Astrocyte (in vitro differentiated cells and primary cell): ENCODE data around the gene SERPINH1. TPM values are rescaled to one million over a fixed set of nuclear protein-coding genes. Genes with fewer than 3 reads are reported as not detected.

Experiments
- DNase-seq: peaks from one replicate; pipeline ENCODE4 v3.0.0-alpha.2; 2010; ENCODE audit warnings: low read depth
- FAIRE-seq: peaks from 2 replicates; lab custom pipeline; 2011; peaks lifted over from hg19 to GRCh38; lab: Jason Lieb, UNC
- H2AFZ ChIP-seq: 2 replicates; pipeline ENCODE4 v1.6.0; 2012; ENCODE audit warnings: low read depth, low read length, inconsistent platforms
- H3K27ac ChIP-seq: 2 replicates; pipeline ENCODE4 v1.5.1; 2011; ENCODE audit warnings: low read depth, low read length, inconsistent platforms
- H3K27me3 ChIP-seq: 2 replicates; pipeline ENCODE4 v1.6.0; 2011; ENCODE audit warnings: low read length, inconsistent platforms; ENCODE audit not compliant: insufficient read depth
- H3K36me3 ChIP-seq: 2 replicates; pipeline ENCODE4 v1.5.1; 2011; ENCODE audit warnings: low read length, inconsistent platforms; ENCODE audit not compliant: insufficient read depth
- H3K4me1 ChIP-seq: 2 replicates; pipeline ENCODE4 v1.5.1; 2011; ENCODE audit warnings: low read length, inconsistent platforms; ENCODE audit not compliant: insufficient read depth
- H3K4me2 ChIP-seq: 2 replicates; pipeline ENCODE4 v1.6.0; 2012; ENCODE audit warnings: low read length, inconsistent platforms
- H3K4me3 ChIP-seq: 2 replicates; pipeline ENCODE4 v1.5.1; 2011; ENCODE audit warnings: low read depth, mild to moderate bottlenecking, low read length, inconsistent platforms; ENCODE audit not compliant: insufficient read depth
- H3K79me2 ChIP-seq: 2 replicates; pipeline ENCODE4 v1.6.0; 2012; ENCODE audit warnings: mild to moderate bottlenecking, low read length, inconsistent platforms; ENCODE audit not compliant: insufficient read depth
- H3K9ac ChIP-seq: 2 replicates; pipeline ENCODE4 v1.6.0; 2012; ENCODE audit warnings: mild to moderate bottlenecking, low read length, inconsistent platforms
- H3K9me3 ChIP-seq: 2 replicates; pipeline ENCODE4 v1.5.1; 2012; ENCODE audit warnings: low read depth, mild to moderate bottlenecking, low read length, inconsistent platforms; ENCODE audit not compliant: insufficient read depth
- H4K20me1 ChIP-seq: 2 replicates; pipeline ENCODE4 v1.6.0; 2012; ENCODE audit warnings: low read length, inconsistent platforms; ENCODE audit not compliant: insufficient read depth
- H3K27ac Mint-ChIP-seq: one replicate; pipeline ENCODE4 v1.8.0; 2021; ENCODE audit warnings: mild to moderate bottlenecking, mixed read lengths; ENCODE audit not compliant: unreplicated experiment
- H3K27me3 Mint-ChIP-seq: one replicate; pipeline ENCODE4 v1.8.0; 2021; ENCODE audit warnings: low read depth, mixed read lengths; ENCODE audit not compliant: unreplicated experiment
- H3K36me3 Mint-ChIP-seq: one replicate; pipeline ENCODE4 v1.8.0; 2021; ENCODE audit warnings: low read depth, mixed read lengths; ENCODE audit not compliant: unreplicated experiment
- H3K4me1 Mint-ChIP-seq: one replicate; pipeline ENCODE4 v1.8.0; 2021; ENCODE audit warnings: low read depth, mixed read lengths; ENCODE audit not compliant: unreplicated experiment
- H3K4me3 Mint-ChIP-seq: one replicate; pipeline ENCODE4 v1.8.0; 2021; ENCODE audit warnings: mild to moderate bottlenecking, moderate library complexity, mixed read lengths; ENCODE audit not compliant: unreplicated experiment
- H3K9me3 Mint-ChIP-seq: one replicate; pipeline ENCODE4 v1.8.0; 2021; ENCODE audit warnings: mild to moderate bottlenecking, mixed read lengths; ENCODE audit not compliant: unreplicated experiment
- CTCF ChIP-seq: IDR thresholded peaks from 2 replicates; pipeline ENCODE4 v1.5.1; 2011; ENCODE audit warnings: low read depth, mild to moderate bottlenecking, inconsistent platforms, low read length, moderate library complexity; ENCODE audit not compliant: insufficient read depth
- EZH2 ChIP-seq: IDR thresholded peaks from 2 replicates; pipeline ENCODE4 v1.6.1; 2012; ENCODE audit warnings: mild to moderate bottlenecking, low read length, inconsistent platforms; ENCODE audit not compliant: insufficient read depth
- total RNA-seq: library from RNA; stranded (reverse); gene quantifications from 2 replicates; pipeline ENCODE4 v1.2.1, GENCODE V29; 2021

SERPINH1 gene
- total RNA-seq, 1 donor from 2014 or later, result 768 TPM

DNA sequence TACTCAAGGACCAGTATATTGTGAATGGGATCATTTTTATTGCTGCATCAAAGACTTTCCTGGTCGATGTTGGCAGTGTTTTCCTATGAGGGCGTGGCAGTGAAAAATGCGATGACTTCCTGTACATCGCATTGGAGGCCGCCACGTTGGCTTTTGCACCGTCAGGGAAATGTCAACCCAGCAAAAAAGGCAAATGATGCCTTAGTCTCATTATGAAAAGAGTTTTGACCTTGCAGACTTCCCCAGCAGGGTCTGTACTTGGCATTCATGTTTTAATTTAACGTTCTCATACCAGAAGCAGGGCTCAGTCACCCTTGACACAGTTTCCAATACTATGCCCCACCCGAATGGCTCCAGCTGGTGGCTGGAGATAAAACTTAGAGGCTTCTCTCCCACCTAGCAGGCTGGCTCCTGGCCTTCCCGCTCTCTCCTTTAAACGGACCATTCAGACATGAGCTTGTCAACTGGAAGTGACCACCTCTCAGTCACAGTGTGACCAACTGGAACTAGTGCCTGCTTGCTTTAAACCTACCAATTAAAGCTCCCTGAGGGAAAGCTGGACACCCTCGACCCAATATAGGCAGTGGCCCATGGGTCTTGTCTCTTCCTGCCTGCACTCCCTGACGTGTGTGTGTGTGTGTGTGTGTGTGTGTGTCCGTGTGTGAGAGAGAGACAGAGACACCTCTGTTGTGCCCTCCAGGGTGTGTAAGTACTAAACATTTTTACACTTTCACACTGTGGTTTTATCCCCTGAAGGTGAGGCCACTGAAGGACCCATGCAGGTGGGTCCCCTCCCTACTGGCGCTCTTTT is 27.6 kb upstream of the SERPINH1 start:
- Histone ChIP-seq H2AFZ (no peak overlapping the region), H3K9me3 (no peaks in the 10 kb centered on the region), H3K27ac (no peak overlapping the region), H3K79me2 (no peaks in the 10 kb centered on the region), H3K4me3 (no peak overlapping the region), H4K20me1 (no peaks in the 10 kb centered on the region), H3K36me3 (no peaks in the 10 kb centered on the region), H3K4me1 (peaks cover 7% of the 10 kb centered on the region), H3K9ac (no peak overlapping the region), H3K27me3 (no peaks in the 10 kb centered on the region), H3K4me2 (no peak overlapping the region)
- TF ChIP-seq EZH2 (no peak), CTCF (no peak)
- Mint-ChIP-seq H3K4me3 (no peak overlapping the region), H3K27ac (no peak overlapping the region), H3K36me3 (peaks cover 5% of the 10 kb centered on the region), H3K4me1 (peaks cover 3% of the 10 kb centered on the region), H3K9me3 (peaks cover 4% of the 10 kb centered on the region), H3K27me3 (peaks cover 24% of the 10 kb centered on the region)
- DNase-seq (no peak), FAIRE-seq (no peak)

DNA sequence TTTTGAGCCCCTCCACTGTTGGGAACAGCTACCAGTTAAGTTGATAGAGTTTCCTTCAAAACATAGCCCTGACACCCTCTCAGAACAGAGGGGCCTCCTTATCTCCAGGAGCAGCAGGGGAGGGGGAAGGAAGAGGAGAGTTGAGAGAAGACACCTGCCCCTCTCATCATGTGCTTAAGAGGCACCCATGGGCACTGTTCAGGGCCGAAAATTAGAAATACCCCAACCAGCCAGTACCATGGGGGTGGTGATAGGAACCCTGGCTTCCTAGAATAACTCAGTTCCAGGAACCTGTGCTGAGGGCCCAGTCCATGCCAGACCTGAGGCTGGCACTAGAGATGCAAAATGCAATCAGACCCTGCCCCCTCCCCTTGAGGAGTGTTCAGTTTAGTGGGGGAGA is 27.0 kb upstream of the SERPINH1 start:
- H4K20me1 ChIP-seq, result no peaks in the 10 kb centered on the region
- no peak overlapping the region for H3K27ac Mint-ChIP-seq
- H3K36me3 ChIP-seq, result no peaks in the 10 kb centered on the region
- no peaks in the 10 kb centered on the region for H3K79me2 ChIP-seq
- H3K27me3 Mint-ChIP-seq, result peaks cover 23% of the 10 kb centered on the region
- peaks cover 4% of the 10 kb centered on the region for H3K9me3 Mint-ChIP-seq
- no peak overlapping the region for H3K4me2 ChIP-seq
- H3K27me3 ChIP-seq, result no peaks in the 10 kb centered on the region
- peaks cover 5% of the 10 kb centered on the region for H3K36me3 Mint-ChIP-seq
- peaks cover 7% of the 10 kb centered on the region for H3K4me1 ChIP-seq
- no peaks in the 10 kb centered on the region for H3K9me3 ChIP-seq
- DNase-seq, result no peak
- H3K4me3 ChIP-seq, result no peak overlapping the region
- no peak overlapping the region for H2AFZ ChIP-seq
- H3K9ac ChIP-seq, result no peak overlapping the region
- no peak overlapping the region for H3K4me3 Mint-ChIP-seq
- H3K4me1 Mint-ChIP-seq, result peaks cover 3% of the 10 kb centered on the region
- no peak for FAIRE-seq
- TF ChIP-seq CTCF (no peak), EZH2 (no peak)
- H3K27ac ChIP-seq, result no peak overlapping the region
